Left colon (tissue), 2 donors: ENCODE data around the gene PDLIM5. TPM values are rescaled to one million over a fixed set of nuclear protein-coding genes. Genes with fewer than 3 reads are reported as not detected.

Experiments
- ATAC-seq: fragments of 200-7000 bp; cut with Tn5 transposase; one replicate; pipeline ENCODE4 v1.9.1; 2020; ENCODE audit warnings: mild to moderate bottlenecking, moderate library complexity
- DNase-seq, 2 donors: peaks; one replicate each; pipeline ENCODE4 v3.0.0-alpha.2; 2020
- intact Hi-C, 2 donors: fragments of 100-400 bp; cut with DNase I in 1 of 2; cut with micrococcal nuclease in 1 of 2; formaldehyde crosslinking; loops; one replicate each; pipeline versions ENCODE4 v1.11.2 to v1.14.0; 2022; cut with DNase I, micrococcal nuclease
- total RNA-seq, 2 donors: library from RNA; stranded (reverse); fragmentation: NEBNext Ultra II Directional; extraction: Animal tissue kit (Norgen Biotek cat#: 25700); gene quantifications; one replicate each; pipeline ENCODE4 v1.2.1, GENCODE V29; 2021
- donor health status: DM: no; HTN: no; CAD: no.
- donor health status: DM: yes; HTN: yes; CAD: no.

Gene PDLIM5
- total RNA-seq, 2 donors from 2014 or later, result 148 to 153 TPM

GRCh38 chr4:94689155-94689860 lies 237.6 kb downstream of the PDLIM5 start:
- intact Hi-C loops, result no loop called here
- DNase-seq, result no peak

GRCh38 chr4:94690851-94691254 lies 239.1 kb downstream of the PDLIM5 start:
- DNase-seq (no peak), ATAC-seq (no peak)
- intact Hi-C loops, result no loop called here

More at GRCh38 chr4:94689155-94689860, 237.6 kb downstream of the PDLIM5 start:
- ATAC-seq, result no peak

- intact Hi-C loops, result no loop called here
- DNase-seq, result no peak
- ATAC-seq, result no peak
Observed at GRCh38 chr4:94691552-94691951, 239.8 kb downstream of the PDLIM5 start.

GRCh38 chr4:94695384-94695783 lies 243.6 kb downstream of the PDLIM5 start:
- intact Hi-C loops, result no loop called here
- no peak for ATAC-seq
- DNase-seq, result no peak

- intact Hi-C loops, result no loop called here
- no peak for ATAC-seq
- no peak for DNase-seq
Observed at GRCh38 chr4:94698187-94698586, 246.4 kb downstream of the PDLIM5 start.

GRCh38 chr4:94700298-94700697 lies 248.6 kb downstream of the PDLIM5 start:
- DNase-seq (no peak), ATAC-seq (no peak)
- intact Hi-C loops, result no loop called here

- intact Hi-C loops, result no loop called here
- ATAC-seq (no peak), DNase-seq (no peak)
Observed at GRCh38 chr4:94701631-94702300, 250.0 kb downstream of the PDLIM5 start.

- ATAC-seq (no peak), DNase-seq (no peak)
- intact Hi-C loops, result no loop called here
Observed at GRCh38 chr4:94711635-94712034, 259.9 kb downstream of the PDLIM5 start.

- DNase-seq (no peak), ATAC-seq (no peak)
- intact Hi-C loops, result no loop called here
Observed at GRCh38 chr4:94714365-94715160, 262.8 kb downstream of the PDLIM5 start.

- intact Hi-C loops, result no loop called here
- no peak for ATAC-seq
- DNase-seq, result no peak
Observed at GRCh38 chr4:94715726-94716125, 264.0 kb downstream of the PDLIM5 start.

Other genes starting within 250 kb of the PDLIM5 start
- gene SMARCAD1, start 244.1 kb upstream of the PDLIM5 start, total RNA-seq, result 10 to 100 TPM; 18.0 to 18.4 TPM
- 1 to 10 TPM; 2.9 to 3.3 TPM for gene HPGDS, start 109.1 kb upstream of the PDLIM5 start, total RNA-seq